GM12892 (cell line): ENCODE results near the gene FAM236C.
"Not testable (repeated sequence)": the region's sequence is repeated elsewhere in the genome, so short reads cannot be mapped to it uniquely, and the experiment has no call there.

Experiments used
- POLR2A ChIP-seq: IDR thresholded peaks from 2 replicates; pipeline ENCODE4 v1.6.1; 2011; ENCODE audit warnings: low read depth, low read length, control low read depth
- POLR2AphosphoS5 ChIP-seq: IDR thresholded peaks from 2 replicates; pipeline ENCODE4 v1.6.1; 2011; ENCODE audit warnings: low read depth, low read length, control low read depth
- TAF1 ChIP-seq: IDR thresholded peaks from 2 replicates; pipeline ENCODE4 v1.6.1; 2011; ENCODE audit warnings: low read depth, mild to moderate bottlenecking, control low read depth, low read length, borderline replicate concordance

- TF ChIP-seq POLR2AphosphoS5, TAF1, POLR2A: not testable (repeated sequence)
Observed at GRCh38 chrX:72943035-72943818, 30.8 kb downstream of the FAM236C start.
